GM18499 (cell line): ENCODE data around the gene APOBEC3H.

ENCODE experiments used
- ATAC-seq: cut with Tn5 transposase; IDR thresholded peaks from one replicate; pipeline ENCODE4 v1.9.1; 2021; ENCODE audit warnings: moderate number of reproducible peaks; ENCODE audit not compliant: insufficient read depth, unreplicated experiment

The APOBEC3H gene

DNA sequence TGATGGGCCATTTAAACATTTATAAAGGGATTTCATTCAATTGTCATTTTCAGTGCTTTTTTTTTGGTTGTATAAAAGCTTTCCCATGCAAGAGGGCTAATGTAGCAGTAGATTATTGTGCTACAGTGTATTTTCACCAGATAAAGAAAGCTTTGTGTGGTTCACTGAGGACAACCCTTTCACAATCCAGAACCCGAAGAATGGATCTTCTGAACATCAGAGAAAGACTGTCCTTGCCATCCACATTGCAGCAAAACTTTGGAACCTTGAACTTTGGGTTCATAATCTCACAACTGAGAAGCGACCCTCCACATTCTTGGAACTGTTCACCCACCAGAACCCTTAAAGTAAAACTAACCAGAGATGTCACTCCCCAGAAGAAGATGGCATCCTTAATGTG lies 9.3 kb downstream of the APOBEC3H start:
- no peak for ATAC-seq

DNA sequence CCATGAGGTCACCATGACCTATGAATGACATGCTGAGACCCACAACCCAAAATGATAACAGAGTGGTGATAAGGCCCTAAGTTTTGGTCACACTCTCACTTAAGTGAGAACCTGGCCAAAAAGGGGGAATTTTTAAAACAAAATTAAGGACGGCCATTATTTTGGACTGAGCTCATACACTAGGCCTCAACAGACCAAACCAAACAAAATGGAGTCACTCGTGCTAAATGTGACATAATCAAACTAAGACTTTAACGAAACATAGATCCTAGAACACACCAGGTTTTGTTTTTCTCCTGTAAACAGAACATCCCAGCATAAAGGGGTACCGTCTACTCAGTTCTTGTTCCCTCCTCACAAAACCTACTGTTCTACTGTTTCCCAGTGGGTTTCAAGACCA lies 11.4 kb downstream of the APOBEC3H start:
- ATAC-seq: no peak

DNA sequence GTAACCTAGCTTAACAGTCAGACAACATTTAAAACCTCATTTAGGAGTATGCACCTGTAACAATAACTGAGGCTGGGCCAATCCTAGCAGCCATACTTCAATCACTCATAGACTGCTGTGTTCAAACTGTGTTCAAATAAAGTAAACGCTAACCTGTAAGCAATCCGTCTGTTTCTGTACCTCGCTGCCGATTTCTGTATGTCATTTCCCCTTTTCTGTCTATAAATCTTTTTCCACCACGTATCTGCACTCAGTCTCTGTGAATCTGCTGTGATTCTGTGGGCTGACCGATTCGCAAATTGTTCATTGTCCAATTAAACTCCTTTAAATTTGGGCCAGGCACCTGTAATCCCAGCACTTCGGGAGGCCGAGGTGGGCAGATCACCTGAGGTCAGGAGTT lies 12.3 kb downstream of the APOBEC3H start:
- no peak for ATAC-seq

DNA sequence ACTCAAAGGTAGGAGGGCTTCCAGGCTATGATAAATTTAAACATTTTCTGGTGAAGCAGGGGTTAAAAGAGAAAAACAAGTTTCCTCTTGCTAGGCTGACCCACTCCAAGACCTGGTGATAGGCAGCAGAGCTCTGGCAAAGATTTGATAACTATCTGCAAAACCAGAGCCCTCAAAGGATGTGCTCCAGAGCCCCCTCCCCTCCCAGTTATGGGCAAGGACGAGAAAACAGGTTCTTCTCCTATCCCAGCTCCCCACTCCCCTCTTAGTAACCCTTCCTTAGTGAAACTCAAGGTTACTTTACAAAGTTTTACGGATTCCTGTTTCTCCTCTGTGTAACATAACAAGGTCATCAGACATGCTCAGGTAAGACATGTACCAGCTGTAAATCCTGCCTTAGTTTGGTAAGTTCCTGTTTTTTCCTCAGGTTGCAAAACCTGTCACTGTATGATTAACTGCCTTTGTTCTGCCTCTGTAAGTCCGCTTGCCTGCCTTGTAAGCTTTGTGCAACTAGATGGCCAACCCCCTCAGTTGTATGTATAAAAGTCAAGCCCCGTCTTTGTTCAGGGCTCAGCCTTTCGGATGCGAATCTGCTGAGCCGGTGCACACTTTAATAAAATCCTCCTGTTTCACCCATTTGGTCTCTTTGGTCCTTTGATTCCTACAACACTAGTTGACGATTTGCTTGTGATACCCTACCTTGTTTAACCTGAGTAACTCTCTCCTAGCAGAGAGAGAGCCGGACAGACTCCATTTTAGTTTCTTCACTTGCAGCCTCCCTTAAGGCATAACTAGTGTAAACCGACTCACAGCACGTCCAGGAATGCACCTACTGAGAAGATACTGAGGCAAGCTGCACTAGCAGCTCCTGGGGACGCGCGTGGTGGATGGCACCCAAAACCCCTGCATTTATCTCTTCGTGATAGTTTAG lies 13.9 kb downstream of the APOBEC3H start:
- no peak for ATAC-seq

DNA sequence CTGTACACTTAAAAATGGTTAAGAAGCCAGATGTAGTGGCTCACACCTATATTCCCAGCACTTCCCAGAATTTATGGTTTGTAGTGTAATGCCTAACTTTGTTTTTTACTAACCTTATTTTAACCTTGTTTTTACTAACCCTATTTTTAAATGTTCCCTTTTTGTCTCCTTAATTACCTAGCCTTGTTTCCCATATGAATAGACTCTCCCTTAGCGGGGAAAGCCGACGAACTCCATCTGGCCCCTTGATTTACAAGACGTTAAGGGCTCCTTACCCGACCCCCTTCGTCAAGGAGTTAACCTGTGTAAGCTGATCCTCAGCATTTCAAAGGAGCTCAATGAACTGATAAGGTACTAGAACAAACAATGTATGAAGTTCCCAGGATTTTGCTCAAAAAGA lies 17.1 kb downstream of the APOBEC3H start:
- ATAC-seq: no peak

DNA sequence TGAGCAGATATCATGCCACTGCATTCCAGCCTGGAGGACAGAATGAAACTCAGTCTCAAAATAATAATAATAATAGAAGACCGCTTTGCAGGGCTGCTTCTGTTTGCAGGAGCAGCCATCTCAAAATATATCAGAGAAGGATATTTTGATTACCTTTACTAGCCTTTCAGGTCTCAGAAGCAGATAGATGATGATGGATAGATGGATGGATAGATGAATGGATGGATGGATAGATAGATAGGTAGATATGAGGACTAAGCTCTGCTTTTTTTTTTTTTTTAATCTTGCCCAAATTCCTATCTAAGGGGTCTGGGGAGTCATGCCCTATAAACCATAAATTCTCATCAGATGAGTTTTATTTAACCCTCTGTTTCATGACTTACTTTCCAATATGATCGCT lies 18.5 kb downstream of the APOBEC3H start:
- ATAC-seq: no peak

DNA sequence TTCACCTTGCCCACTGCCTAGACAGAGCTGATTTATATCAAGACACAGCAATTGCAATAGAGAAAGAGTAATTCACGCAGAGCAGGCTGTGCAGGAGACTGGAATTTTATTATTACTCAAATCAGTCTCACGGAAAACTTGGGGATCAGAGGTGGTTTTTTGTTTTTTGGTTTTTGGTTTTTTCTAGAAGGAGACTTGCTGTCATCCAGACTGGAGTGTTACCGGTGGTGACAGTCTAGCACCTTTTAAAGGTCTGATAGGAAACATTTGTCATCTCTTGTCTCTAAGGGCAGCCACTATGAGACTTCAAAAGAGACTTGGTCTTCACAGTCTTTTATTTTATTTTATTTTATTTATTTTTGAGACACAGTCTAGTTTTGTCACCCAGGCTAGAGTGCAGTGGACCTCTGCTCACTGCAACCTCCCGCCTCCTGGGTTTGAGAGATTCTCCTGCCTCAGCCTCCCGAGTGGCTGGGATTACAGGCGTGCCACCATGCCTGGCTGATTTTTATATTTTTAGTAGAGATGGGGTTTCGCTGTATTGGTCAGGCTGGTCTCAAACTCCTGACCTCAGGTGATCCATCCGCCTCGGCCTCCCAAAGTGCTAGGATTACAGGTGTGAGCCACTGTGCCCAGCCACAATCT lies 19.1 kb downstream of the APOBEC3H start:
- ATAC-seq: no peak

DNA sequence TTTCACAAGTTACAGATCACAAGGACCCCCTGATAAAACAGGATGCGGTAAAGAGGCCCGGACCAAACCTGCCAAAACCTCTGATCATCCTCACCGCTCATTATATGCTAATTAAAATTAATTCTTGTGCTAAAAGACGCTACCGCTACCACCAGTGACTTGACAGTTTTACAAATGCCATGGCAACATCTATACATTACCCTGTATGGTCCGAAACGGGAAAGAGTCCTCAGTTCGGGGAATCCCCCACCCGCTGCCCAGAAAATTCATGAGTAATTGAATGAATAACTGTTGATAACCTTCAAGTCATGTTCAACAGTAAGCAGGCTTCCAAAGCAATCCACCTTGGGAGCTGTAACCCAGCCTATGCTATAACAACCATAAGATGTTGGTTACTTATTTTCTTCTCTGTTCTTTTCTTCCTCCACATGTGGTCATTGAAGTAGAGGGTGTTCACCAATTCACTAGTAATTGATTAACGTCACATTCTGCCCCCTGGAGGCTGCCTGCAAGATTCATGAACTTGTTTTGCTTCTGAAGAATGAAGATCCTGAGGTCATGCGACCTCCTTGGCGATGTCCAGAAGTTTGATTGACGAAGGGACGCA lies 20.6 kb downstream of the APOBEC3H start:
- no peak for ATAC-seq

DNA sequence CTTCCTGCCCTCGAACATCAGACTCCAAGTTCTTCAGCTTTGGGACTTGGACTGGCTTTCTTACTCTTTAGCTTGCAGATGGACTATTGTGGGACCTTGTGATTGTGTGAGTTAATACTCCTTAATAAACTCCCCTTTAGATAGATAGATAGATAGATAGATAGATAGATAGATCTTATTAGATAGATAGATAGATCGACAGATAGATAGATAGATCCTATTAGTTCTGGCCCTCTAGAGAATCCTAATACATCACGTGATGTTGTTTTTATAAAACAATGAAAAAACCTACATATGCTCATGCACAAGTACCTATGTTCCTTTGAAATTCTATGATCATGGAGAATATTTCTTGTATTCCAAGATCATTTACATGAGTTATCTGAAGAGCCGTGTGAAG lies 23.9 kb downstream of the APOBEC3H start:
- ATAC-seq: no peak

DNA sequence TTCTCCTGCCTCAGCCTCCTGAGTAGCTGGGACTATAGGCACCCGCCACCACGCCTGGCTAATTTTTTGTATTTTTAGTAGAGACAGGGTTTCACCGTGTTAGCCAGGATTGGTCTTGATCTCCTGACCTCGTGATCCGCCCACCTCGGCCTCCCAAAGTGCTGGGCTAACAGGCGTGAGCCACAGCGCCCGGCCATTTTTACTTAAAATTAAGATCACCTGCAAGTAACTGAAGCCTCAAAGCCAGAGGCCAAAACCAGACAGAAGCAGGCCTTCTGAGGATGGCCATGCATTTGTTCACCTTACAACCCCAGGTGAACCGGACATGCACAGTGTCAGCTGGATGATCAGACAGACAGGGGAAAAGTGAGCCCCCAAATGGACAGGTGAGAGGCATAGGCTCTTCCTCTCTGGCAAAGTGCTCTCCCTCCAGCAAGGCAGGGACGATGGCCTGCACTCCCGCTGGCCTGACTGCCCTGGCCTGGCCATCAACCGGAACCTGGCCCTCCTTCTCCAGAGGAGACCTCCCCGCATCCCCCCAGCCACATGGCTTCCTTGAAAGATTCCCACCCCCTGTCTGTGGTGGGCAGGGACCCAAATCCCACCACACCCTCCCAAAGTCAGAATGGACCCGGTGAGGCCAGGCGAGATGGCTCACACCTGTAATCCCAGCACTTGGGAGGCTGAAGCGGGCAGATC lies 25.9 kb downstream of the APOBEC3H start:
- ATAC-seq: no peak

DNA sequence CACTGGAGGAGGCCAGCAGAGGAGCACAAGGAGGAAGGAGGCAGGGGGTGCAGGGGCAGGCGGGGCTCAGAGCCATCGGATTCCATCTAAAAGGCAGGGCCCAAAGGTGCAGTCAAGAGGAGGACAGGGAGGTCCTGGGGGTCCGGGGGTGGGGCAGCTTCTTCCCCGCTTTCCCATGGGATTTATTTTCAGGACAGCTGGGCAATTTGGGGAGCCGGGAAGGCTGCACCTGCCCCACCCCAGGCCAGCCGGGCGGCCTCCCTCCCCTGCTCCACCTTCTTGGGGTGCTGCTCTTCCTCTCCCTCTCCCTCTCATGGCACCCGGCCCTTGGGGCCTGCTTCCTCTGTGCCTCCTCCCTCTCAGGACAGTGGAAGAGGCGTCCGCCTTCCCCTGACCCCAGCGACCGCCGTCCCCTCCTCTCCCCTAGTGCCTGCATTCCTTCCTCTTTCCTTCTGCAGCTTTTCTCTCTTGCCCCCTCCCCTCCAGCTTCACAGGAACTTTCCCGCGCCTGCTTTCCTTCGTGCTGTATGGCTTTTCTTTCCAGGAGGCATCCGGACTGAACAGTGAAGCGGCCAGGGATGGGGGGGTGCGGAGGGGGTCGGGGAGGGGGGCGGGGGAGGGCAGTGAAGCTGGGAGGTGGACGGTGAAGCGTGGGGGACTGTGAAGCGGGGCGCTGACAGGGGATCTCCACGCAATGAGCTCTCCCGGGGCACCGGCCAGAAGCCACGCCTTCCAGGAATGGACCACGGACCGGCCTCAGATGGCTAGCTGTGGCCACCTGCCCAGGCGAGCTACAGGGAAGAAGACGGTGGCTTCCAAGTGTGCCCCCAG lies 26.9 kb downstream of the APOBEC3H start:
- no peak for ATAC-seq

DNA sequence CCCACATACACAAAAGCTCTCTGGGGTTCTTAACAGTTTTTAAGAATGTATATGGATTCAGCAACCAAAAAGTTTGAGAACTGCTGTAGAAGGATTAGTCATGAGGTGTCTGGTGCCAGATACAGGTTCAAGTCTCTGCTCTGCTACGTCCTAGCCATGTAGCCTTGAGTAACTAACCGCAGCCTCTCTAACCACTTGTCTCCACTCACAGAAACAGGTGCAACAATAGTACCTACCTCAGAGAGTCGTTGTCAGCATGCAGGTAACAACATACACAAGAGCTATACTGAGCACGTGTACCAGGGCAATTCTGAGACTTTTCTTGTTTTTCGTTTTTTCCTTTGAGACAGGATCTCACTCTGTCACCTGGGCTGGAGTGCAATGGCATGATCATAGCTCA lies 28.6 kb downstream of the APOBEC3H start:
- no peak for ATAC-seq

DNA sequence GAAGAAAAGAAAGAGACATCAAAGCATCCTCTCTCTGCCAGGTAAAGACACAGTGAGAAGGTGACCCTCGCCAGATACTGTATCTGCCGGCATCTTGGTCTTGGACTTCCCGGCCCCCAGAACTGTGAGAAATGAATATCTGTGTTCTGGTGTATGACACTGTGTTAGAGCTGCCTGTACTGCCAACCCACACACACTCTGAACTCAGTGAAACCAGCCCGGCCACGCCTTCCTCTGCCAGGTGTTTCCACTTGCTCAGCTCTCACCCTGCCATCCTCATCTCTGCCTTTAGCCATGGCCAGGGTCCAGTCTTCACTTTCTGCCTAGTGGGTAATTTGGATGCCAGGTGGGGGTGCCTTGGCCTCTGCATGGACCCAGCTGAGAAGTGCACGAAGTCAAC lies 31.5 kb downstream of the APOBEC3H start:
- ATAC-seq: no peak

DNA sequence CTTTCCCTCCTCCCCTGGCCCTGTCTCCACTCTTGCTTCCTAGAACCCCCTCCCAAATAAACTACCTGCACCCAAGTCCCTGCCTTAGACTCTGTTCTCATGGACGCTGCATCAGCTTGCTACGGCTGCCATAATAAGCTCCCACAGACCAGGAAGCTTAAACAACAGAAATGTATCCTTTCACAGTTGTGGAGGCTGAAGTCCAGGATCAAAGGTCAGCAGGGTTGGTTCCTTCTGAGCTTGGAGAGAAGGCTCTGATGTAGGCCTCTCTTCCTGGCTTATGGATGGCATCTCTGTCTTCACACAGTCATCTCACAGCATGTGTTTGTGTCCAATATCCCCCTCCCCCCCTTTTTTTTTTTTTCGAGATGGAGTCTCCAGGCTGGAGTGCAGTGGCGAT lies 32.0 kb downstream of the APOBEC3H start:
- no peak for ATAC-seq

DNA sequence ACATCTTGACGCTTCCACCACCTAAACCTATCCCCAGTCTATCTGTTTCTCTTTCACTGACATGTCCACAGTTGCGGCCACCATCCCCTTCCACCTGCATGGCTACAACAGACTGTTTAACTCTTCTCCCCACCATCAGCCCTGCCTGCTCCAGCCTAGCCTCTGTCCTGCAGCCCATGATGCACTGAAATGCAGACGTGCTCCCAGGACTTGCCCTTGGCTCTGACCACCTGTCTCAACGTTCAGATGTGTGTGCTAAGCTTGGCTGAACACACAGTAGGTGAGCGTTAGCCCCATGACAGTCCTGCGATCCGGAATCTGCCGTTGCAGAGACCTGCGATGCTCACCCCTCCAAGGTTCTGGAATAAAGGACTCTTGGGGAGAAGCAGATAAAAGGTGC lies 32.7 kb downstream of the APOBEC3H start:
- no peak for ATAC-seq

DNA sequence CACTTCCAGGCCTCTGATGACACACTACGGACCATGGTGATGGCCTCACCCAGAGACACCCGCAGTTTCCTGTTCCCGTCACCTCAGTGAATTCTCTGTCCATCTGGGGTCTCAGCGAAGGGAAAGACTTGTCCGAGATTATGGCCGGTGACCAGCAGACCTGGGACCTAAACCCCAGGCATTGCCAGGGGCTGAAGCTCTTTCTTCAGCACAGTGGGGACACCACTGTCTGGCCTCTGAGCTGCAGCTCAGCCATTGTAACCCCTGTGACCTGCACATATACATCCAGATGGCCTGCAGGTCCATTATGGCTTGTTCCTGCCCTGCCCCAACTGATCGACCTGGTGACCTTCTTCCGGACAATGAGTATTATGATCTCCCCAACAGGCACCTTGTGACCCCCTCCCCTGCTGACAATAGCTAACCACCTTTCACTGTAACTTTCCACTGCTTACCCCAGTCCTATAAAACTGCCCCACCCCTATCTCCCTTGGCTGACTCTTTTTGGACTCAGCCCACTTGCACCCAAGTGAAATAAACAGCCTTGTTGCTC lies 33.2 kb downstream of the APOBEC3H start:
- ATAC-seq: no peak

DNA sequence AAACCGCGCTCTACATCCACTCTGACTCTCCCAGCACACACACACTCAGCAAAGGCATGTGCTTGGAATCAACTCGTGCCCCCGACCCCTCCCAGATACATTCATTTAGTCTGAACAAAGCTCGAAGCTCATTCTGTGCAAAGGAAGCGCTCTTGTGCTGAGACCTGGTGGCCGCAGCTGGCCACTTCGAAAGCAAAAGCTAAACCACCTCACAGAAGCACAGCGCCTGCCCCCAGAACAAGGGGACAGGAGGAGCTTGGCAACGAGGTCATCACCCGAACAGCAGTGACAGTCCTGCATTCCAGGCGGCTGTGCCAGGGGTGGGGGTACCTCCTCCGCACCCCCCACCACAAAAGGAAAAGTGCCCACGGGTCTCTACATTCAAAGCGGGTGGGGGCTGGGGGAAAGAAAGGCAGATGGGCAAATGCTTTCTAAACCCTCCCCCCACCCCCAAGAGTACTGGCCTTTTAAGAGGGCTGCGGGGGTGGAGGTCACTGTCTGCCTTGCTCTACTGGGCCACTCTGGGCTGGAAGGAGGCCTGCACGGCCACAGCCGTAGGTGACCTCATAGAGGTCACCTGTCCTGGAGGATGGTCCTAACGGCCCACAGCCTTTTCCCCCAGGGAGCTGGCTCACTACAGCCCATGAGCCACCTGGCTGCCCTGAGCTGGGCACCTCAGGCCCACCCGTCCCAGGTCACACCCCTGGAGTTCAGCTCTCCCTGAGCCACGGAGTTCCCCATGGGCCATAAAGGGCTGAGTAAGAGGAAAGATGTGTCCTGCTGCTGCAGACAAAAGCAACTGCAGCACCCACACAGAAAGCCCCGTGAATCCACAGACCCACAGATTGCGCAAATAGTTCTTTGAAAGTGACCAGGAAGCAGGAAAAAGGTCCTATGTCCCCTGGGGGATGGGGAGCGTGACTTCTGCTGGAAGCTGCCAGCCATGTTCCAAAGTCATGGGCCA lies 34.1 kb downstream of the APOBEC3H start:
- ATAC-seq: no peak

DNA sequence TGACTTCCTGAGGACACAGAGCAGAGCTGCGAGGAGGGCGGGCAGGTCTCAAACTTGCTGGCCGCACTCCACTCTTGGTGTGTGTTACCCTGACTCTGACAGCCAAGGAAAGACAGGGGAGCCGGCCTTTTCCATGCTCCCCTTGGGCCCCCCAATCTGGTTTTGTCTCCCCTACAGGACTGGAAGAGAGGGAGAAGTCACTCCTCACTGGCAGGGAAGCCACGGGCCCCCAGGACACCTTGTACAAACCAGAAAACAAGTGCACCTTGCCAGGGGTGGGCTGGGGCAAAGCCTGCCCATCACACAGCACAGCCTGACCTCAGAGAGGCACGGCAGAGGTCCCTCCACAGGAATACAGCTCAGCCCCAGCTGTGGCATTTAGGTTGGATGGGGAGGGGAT lies 35.2 kb downstream of the APOBEC3H start:
- no peak for ATAC-seq
